Astrocyte of the spinal cord (primary cell): ENCODE measurements around the gene CKAP4.

Experiments
- DNase-seq: peaks from one replicate; pipeline ENCODE4 v3.0.0; 2011; ENCODE audit warnings: low read depth, low spot score
- H3K4me3 ChIP-seq: 2 replicates; pipeline ENCODE4 v1.5.1; 2011; ENCODE audit warnings: low read depth, mild to moderate bottlenecking, low read length, moderate library complexity
- in situ Hi-C: cut with HindIII; loops from 2 replicates; pipeline ENCODE4 v1.10.0; 2017; ENCODE audit warnings: low sequenced_read_pairs
- TF ChIP-seq, protein P1 (sequence below): IDR thresholded peaks from 2 replicates; pipeline ENCODE4 v1.5.1; 2012; ENCODE audit warnings: low read depth, mild to moderate bottlenecking, low read length, inconsistent platforms

The CKAP4 gene

DNA sequence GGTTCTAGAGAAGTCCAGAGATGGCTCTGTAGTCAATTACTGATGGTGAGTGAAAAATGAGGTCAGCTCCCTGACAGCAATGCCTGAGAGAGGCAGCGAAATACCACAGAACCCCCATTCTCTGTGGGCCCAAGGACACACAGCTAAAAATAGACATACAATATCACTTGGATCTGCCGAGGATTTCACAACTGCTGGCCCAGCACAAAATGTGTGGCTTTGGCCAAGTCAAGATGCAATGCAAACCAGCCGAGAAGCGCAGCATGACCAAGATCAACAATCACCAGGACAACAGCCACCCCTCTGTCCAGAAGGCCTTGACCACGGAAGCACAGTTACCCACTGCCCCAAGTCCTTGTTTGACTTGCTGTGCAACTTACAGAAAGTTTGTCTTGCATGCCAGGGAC is 52.2 kb downstream of the CKAP4 start:
- DNase-seq = peak; percentile 41
- in situ Hi-C loops = no loop called here
- no peak overlapping the region for H3K4me3 ChIP-seq
- TF ChIP-seq, protein P1, sequence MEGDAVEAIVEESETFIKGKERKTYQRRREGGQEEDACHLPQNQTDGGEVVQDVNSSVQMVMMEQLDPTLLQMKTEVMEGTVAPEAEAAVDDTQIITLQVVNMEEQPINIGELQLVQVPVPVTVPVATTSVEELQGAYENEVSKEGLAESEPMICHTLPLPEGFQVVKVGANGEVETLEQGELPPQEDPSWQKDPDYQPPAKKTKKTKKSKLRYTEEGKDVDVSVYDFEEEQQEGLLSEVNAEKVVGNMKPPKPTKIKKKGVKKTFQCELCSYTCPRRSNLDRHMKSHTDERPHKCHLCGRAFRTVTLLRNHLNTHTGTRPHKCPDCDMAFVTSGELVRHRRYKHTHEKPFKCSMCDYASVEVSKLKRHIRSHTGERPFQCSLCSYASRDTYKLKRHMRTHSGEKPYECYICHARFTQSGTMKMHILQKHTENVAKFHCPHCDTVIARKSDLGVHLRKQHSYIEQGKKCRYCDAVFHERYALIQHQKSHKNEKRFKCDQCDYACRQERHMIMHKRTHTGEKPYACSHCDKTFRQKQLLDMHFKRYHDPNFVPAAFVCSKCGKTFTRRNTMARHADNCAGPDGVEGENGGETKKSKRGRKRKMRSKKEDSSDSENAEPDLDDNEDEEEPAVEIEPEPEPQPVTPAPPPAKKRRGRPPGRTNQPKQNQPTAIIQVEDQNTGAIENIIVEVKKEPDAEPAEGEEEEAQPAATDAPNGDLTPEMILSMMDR = no peak

DNA sequence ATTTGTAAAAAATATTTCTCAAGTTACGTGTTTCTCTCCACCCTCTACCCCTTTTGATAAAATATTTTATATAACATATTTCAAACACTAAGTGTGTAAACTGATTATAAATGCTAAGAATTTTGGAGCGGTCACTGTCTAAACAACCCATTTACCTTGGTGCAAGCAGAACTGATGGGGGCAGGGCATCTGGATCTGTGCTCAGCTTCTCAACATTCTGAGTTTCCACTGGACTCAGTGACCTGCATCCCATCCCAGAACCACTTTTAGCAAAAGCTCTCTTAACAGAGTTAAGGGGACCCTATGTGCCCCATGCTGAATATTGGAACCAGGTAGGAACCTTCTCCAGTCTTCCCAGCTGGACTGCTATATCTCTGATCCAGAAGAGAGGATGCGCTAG is 53.5 kb downstream of the CKAP4 start:
- no peak for DNase-seq
- H3K4me3 ChIP-seq = no peak overlapping the region
- in situ Hi-C loops = no loop called here
- TF ChIP-seq, protein P1 = no peak

DNA sequence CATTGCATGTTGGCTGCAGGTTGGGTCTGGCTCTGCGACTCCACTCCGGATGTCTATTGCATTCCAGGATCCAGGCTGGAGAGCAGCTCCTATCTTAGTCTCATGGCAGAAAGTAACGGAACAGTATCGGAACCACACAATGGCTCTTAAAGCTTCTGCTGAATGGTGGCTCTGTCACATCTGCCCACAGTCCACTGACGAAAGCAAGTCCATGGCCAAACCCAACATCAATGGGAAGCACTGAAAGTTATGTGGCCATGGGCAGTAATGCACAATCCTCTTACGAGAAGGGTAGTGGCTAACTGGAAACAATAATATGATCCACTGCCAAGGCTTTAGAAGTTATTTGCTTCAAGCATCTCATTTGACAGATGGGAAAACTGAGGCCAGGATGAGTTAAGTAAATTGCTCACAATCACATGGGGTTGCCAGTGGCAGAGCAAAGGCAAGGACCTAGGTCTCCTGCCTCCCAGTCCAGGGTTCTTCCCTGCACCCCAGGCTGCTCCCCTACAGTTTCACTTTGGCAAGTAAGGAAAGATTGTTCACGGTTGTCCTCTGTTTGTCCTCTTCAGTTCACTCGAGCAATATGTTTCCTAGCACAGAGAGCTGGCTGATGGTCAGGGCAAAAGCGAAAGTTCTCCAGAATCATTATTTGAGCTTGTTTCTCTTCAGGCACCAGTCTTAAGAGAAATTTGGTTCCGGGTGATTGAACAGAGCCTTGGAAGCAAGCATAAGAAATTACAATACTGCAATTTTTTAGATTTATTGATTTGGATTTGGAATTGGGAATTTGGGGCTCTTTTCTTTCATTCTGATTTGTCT is 54.2 kb downstream of the CKAP4 start:
- DNase-seq = no peak
- no peak overlapping the region for H3K4me3 ChIP-seq
- in situ Hi-C loops = no loop called here
- TF ChIP-seq, protein P1 = no peak

DNA sequence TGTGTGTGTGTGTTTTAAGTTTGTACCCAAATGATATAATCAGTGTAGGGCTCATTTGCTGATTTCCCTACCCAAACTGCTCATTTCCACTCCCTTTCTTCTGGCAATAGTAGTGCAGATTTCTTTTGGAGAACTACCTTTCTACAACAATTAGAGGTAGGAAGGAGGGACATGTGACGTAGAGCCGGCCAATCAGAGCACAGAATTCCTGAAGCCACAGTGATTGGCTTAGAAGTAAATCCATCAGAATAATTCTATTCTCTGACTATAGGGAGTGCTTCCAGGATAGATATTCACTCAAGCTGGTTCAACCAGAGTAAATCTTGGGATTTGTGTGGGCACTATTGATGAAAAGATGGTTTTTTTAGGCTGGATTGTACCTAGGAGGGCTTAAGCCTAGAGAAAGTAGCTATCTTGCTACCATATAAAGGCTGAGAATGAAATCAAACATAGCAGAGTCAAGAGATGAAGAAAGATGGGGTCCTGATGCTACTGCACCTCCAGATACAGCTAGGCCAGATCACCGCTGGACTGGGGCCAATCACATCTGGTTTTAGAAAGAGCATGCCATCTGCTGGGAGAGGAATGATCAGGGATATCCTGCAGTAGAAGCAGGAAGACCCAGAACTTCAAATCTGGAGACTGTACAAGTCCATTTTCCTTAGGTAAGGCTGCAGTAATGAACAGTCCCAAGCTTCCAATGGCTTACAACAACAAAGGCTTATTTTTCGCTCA is 55.0 kb downstream of the CKAP4 start:
- TF ChIP-seq, protein P1 = no peak
- in situ Hi-C loops = no loop called here
- no peak overlapping the region for H3K4me3 ChIP-seq
- no peak for DNase-seq

DNA sequence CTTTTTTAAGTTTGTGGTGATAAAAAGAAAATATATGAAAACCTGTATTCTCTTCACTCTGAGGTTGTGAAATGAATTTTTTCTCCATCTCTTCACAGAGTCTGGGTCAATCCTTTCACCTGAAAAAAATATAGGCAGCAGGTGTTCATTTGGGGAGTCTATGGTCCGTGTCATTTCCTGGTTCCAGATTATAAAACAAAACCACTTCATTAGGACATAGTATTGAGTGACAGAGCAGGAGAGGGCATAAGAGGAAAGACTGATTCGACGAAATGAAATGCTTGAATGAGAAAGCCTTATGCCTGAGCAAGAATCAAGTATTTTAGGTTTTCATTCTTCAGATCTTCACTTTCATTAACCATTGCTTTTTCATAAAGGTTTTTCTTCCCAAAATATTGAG is 57.2 kb downstream of the CKAP4 start:
- no peak overlapping the region for H3K4me3 ChIP-seq
- TF ChIP-seq, protein P1 = no peak
- in situ Hi-C loops = no loop called here
- no peak for DNase-seq

DNA sequence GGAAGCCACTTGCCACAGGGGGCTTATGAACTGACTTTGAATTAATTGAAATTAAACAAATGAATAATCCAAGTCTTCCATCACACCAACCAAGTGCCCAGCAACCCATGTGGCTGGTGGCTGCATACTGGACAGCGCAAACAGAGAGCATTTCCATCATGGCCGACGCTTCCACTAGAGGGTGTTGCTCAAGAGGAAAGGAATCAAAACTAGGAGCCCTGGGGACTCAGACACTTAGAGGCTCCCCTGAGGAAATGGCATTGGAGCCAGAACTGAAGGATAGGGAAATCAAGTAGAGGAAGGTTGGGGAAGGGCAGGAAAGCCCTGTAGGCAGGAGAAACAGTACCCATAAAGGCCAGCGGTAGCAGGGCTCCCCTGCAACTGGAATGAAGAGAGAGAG is 58.5 kb downstream of the CKAP4 start:
- no peak for DNase-seq
- no peak overlapping the region for H3K4me3 ChIP-seq

More for the DNA sequence above, 58.5 kb downstream of the CKAP4 start:
- TF ChIP-seq, protein P1 = no peak
- in situ Hi-C loops = no loop called here
